K562 (cell line): ENCODE measurements around the gene UBE2E3. TPM values are rescaled to one million over a fixed set of nuclear protein-coding genes. Genes with fewer than 3 reads are reported as not detected.

Experiments used
- CBX2 ChIP-seq: fragments of 200-600 bp; sonication (generic); IDR thresholded peaks from one replicate; pipeline ENCODE4 v1.6.1; 2012; ENCODE audit warnings: mild to moderate bottlenecking, low read length, inconsistent platforms; ENCODE audit not compliant: insufficient read depth, poor library complexity, severe bottlenecking
- CEBPZ ChIP-seq: fragments of 150-350 bp; IDR thresholded peaks from 2 replicates; pipeline ENCODE4 v1.6.1; 2014; ENCODE audit warnings: low read depth, mild to moderate bottlenecking, low read length, borderline replicate concordance
- E4F1 ChIP-seq: fragments of 250-450 bp; sonication (Bioruptor Pico); IDR thresholded peaks from 2 replicates; pipeline ENCODE4 v1.5.0; 2021; ENCODE audit warnings: mild to moderate bottlenecking, borderline replicate concordance
- ELF4 ChIP-seq: fragments of 450-650 bp; formaldehyde crosslinking; IDR thresholded peaks from 2 replicates; pipeline ENCODE4 v1.4.0; 2022; ENCODE audit warnings: missing genetic modification characterization
- GTF2A2 ChIP-seq: IDR thresholded peaks from 2 replicates; pipeline ENCODE4 v1.6.1; 2016; ENCODE audit warnings: mild to moderate bottlenecking, missing genetic modification characterization, missing compliant biosample characterization
- IRF2 ChIP-seq: sonication (generic); formaldehyde crosslinking; IDR thresholded peaks from 2 replicates; pipeline ENCODE4 v1.8.1; 2022; ENCODE audit warnings: mild to moderate bottlenecking, missing genetic modification reagents
- LCOR ChIP-seq: sonication (generic); formaldehyde crosslinking; IDR thresholded peaks from 2 replicates; pipeline ENCODE4 v1.8.0; 2022; ENCODE audit warnings: mild to moderate bottlenecking, missing genetic modification reagents
- MAFF ChIP-seq: IDR thresholded peaks from 2 replicates; pipeline ENCODE4 v1.6.1; 2012; ENCODE audit warnings: low read length, improper control_type of control experiment
- PBX2 ChIP-seq, 2 experiments: IDR thresholded peaks in 1 of 2; conservative IDR thresholded peaks in 1 of 2; 2 replicates each; pipeline ENCODE4 v1.6.1; 2016; ENCODE audit warnings: low read depth in 2 of 2, mild to moderate bottlenecking in 1 of 2, missing compliant biosample characterization in 1 of 2, missing genetic modification characterization in 1 of 2, moderate library complexity in 1 of 2
- SAFB ChIP-seq: fragments of 200-400 bp; formaldehyde crosslinking; IDR thresholded peaks from 2 replicates; pipeline ENCODE4 v1.6.1; 2017; ENCODE audit warnings: low read depth, low read length, borderline replicate concordance
- STAT5B ChIP-seq: fragments of 250-450 bp; sonication (Bioruptor Pico); IDR thresholded peaks from 2 replicates; pipeline ENCODE4 v1.8.0; 2021; ENCODE audit warnings: mild to moderate bottlenecking, inconsistent platforms
- ZNF224 ChIP-seq: sonication (generic); formaldehyde crosslinking; IDR thresholded peaks from 2 replicates; pipeline ENCODE4 v1.8.0; 2022; ENCODE audit warnings: mild to moderate bottlenecking, missing genetic modification reagents
- ZNF253 ChIP-seq: fragments of 250-450 bp; sonication (Bioruptor Pico); conservative IDR thresholded peaks from 2 replicates; pipeline ENCODE4 v1.6.1; 2021; ENCODE audit warnings: mild to moderate bottlenecking
- ZNF311 ChIP-seq: fragments of 250-450 bp; sonication (Bioruptor Pico); IDR thresholded peaks from 2 replicates; pipeline ENCODE4 v1.4.0; 2020; ENCODE audit warnings: mild to moderate bottlenecking, moderate library complexity
- ZNF445 ChIP-seq: fragments of 250-450 bp; sonication (Bioruptor Pico); IDR thresholded peaks from 2 replicates; pipeline ENCODE4 v1.4.0; 2020; ENCODE audit warnings: low read depth, mild to moderate bottlenecking, moderate library complexity
- ZNF586 ChIP-seq: fragments of 450-650 bp; formaldehyde crosslinking; conservative IDR thresholded peaks from 2 replicates; pipeline ENCODE4 v1.4.0; 2020; ENCODE audit warnings: mild to moderate bottlenecking, moderate library complexity
- polyA plus RNA-seq, 8 experiments: library from polyadenylated mRNA; depleted of rRNA in 4 of 8; stranded (reverse) in 5 of 8; unstranded in 3 of 8; fragments of >200 nt; fragmentation: Nextera tagmentation in 2 of 8; fragmentation: Illumina TruSeq in 1 of 8; extraction: Ambion mirVana in 2 of 8; extraction: Trizol in 1 of 8; gene quantifications; 2 replicates each; pipeline versions ENCODE4 v1.2.1 to v1.2.3, GENCODE V29; 2011 to 2014; ENCODE audit warnings: inconsistent platforms in 1 of 8, missing spikeins in 1 of 8
- total RNA-seq, 7 experiments: library from RNA; depleted of rRNA in 6 of 7; stranded (reverse); fragments of >200 nt in 6 of 7; fragmentation: Illumina TruSeq in 2 of 7; extraction: Trizol in 2 of 7; gene quantifications; 2 replicates each; pipeline versions ENCODE4 v1.2.1 to v1.2.3, GENCODE V29; 2011 to 2021; ENCODE audit warnings: low replicate concordance in 1 of 7
- TF ChIP-seq, protein P1 (sequence below): sonication (generic); formaldehyde crosslinking; IDR thresholded peaks from 2 replicates; pipeline ENCODE4 v1.8.1; 2022; ENCODE audit warnings: missing genetic modification reagents

UBE2E3 gene
- total and polyA plus RNA-seq, 9 of the 15 experiments (the other 6 are each of a cell fraction or from before 2014, with no cell fraction given) = 58.2 to 173 (median 78.0) TPM

- no peak for TF ChIP-seq E4F1 (CRISPR knock-in tag)
- no peak for TF ChIP-seq PBX2 (CRISPR knock-in tag; IDR thresholded peaks at IDR 0.05; ENCODE audit: low read depth)
- TF ChIP-seq PBX2 (tag; conservative IDR thresholded peaks at IDR 0.05; ENCODE audit: low read depth) = no peak
- no peak for TF ChIP-seq IRF2 (CRISPR knock-in tag)
- no peak for TF ChIP-seq CBX2
- TF ChIP-seq STAT5B (CRISPR knock-in tag) = no peak
- no peak for TF ChIP-seq ZNF311
- no peak for TF ChIP-seq ZNF224 (CRISPR knock-in tag)
- TF ChIP-seq MAFF = peak; percentile 67
- TF ChIP-seq, protein P1, sequence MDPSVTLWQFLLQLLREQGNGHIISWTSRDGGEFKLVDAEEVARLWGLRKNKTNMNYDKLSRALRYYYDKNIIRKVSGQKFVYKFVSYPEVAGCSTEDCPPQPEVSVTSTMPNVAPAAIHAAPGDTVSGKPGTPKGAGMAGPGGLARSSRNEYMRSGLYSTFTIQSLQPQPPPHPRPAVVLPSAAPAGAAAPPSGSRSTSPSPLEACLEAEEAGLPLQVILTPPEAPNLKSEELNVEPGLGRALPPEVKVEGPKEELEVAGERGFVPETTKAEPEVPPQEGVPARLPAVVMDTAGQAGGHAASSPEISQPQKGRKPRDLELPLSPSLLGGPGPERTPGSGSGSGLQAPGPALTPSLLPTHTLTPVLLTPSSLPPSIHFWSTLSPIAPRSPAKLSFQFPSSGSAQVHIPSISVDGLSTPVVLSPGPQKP (CRISPR knock-in tag) = no peak
- TF ChIP-seq ZNF445 = no peak
- no peak for TF ChIP-seq GTF2A2 (tag)
- TF ChIP-seq SAFB = no peak
- TF ChIP-seq LCOR = no peak
- TF ChIP-seq ZNF253 (CRISPR knock-in tag) = no peak
- no peak for TF ChIP-seq ELF4 (CRISPR knock-in tag)
- no peak for TF ChIP-seq ZNF586 (CRISPR knock-in tag)
- no peak for TF ChIP-seq CEBPZ
These were observed 78.2 kb downstream of the UBE2E3 start (continued) for GRCh38 chr2:181058378-181059269.
